Liver (tissue), 9 donors: ENCODE results near the gene ST3GAL4. TPM values are rescaled to one million over a fixed set of nuclear protein-coding genes. Genes with fewer than 3 reads are reported as not detected.

Experiments
- DNase-seq: peaks from one replicate; pipeline ENCODE4 v3.0.0-alpha.2; 2017; ENCODE audit warnings: low spot score
- H3K27ac ChIP-seq, 2 donors: one replicate each; pipeline ENCODE4 v1.7.0; 2013; ENCODE audit warnings: inconsistent platforms in 2 of 2, low read length in 2 of 2, control low read depth in 1 of 2, low read depth in 1 of 2, mild to moderate bottlenecking in 1 of 2
- H3K27me3 ChIP-seq, 4 donors: one replicate each; pipeline versions ENCODE4 v1.6.1 to v1.7.0; 2013; ENCODE audit warnings: low read length in 3 of 4, inconsistent platforms in 1 of 4, mild to moderate bottlenecking in 1 of 4, moderate library complexity in 1 of 4; ENCODE audit not compliant: control insufficient read depth in 4 of 4, insufficient read depth in 4 of 4
- H3K36me3 ChIP-seq, 4 donors: one replicate each; pipeline versions ENCODE4 v1.6.1 to v1.7.0; 2013; ENCODE audit warnings: low read length in 3 of 4, mild to moderate bottlenecking in 3 of 4, low read depth in 1 of 4, moderate library complexity in 1 of 4; ENCODE audit not compliant: control insufficient read depth in 4 of 4, insufficient read depth in 3 of 4
- H3K4me1 ChIP-seq, 4 donors: one replicate each; pipeline versions ENCODE4 v1.6.1 to v1.7.0; 2013; ENCODE audit warnings: low read length in 3 of 4, mild to moderate bottlenecking in 3 of 4, moderate library complexity in 1 of 4; ENCODE audit not compliant: control insufficient read depth in 4 of 4, insufficient read depth in 4 of 4
- H3K4me3 ChIP-seq, 3 donors: one replicate each; pipeline versions ENCODE4 v1.6.1 to v1.7.0; 2013; ENCODE audit warnings: low read length in 3 of 3, control low read depth in 1 of 3, low read depth in 1 of 3, mild to moderate bottlenecking in 1 of 3
- H3K9ac ChIP-seq, 2 donors: one replicate each; pipeline ENCODE4 v1.7.0; 2013; ENCODE audit warnings: low read length in 2 of 2, mild to moderate bottlenecking in 2 of 2, moderate library complexity in 2 of 2, control low read depth in 1 of 2, low read depth in 1 of 2
- H3K9me3 ChIP-seq, 4 donors: one replicate each; pipeline versions ENCODE4 v1.6.1 to v1.7.0; 2013; ENCODE audit warnings: low read length in 3 of 4; ENCODE audit not compliant: control insufficient read depth in 4 of 4
- ATF3 ChIP-seq: IDR thresholded peaks from 2 replicates; pipeline ENCODE4 v1.6.1; 2016; ENCODE audit warnings: antibody characterized with exemption
- CTCF ChIP-seq: fragments of 150-350 bp; IDR thresholded peaks from 2 replicates; pipeline ENCODE4 v1.5.1; 2017; ENCODE audit warnings: improper control_type of control experiment, low read depth, low read length; ENCODE audit not compliant: missing input control
- FOXA2 ChIP-seq: IDR thresholded peaks from 2 replicates; pipeline ENCODE4 v1.6.1; 2016; ENCODE audit warnings: antibody characterized with exemption
- GABPA ChIP-seq, 2 donors: IDR thresholded peaks in 1 of 2; conservative IDR thresholded peaks in 1 of 2; 2 replicates each; pipeline ENCODE4 v1.6.1; 2016; ENCODE audit warnings: antibody characterized with exemption in 2 of 2, mild to moderate bottlenecking in 1 of 2, moderate library complexity in 1 of 2
- HNF4A ChIP-seq, 2 donors: conservative IDR thresholded peaks; 2 replicates each; pipeline ENCODE4 v1.6.1; 2016; ENCODE audit warnings: antibody characterized with exemption in 2 of 2, mild to moderate bottlenecking in 2 of 2
- HNF4G ChIP-seq: IDR thresholded peaks from 2 replicates; pipeline ENCODE4 v1.6.1; 2016; ENCODE audit warnings: antibody characterized with exemption
- NR2F2 ChIP-seq: IDR thresholded peaks from 2 replicates; pipeline ENCODE4 v1.6.1; 2016; ENCODE audit warnings: antibody characterized with exemption
- RAD21 ChIP-seq, 2 donors: IDR thresholded peaks; 2 replicates each; pipeline ENCODE4 v1.6.1; 2016; ENCODE audit warnings: antibody characterized with exemption in 2 of 2, mild to moderate bottlenecking in 2 of 2
- SP1 ChIP-seq: IDR thresholded peaks from 2 replicates; pipeline ENCODE4 v1.6.1; 2018; ENCODE audit warnings: antibody characterized with exemption, mild to moderate bottlenecking
- TAF1 ChIP-seq: conservative IDR thresholded peaks from 2 replicates; pipeline ENCODE4 v1.6.1; 2016; ENCODE audit warnings: antibody characterized with exemption, mild to moderate bottlenecking
- YY1 ChIP-seq: IDR thresholded peaks from 2 replicates; pipeline ENCODE4 v1.6.1; 2016; ENCODE audit warnings: antibody characterized with exemption, mild to moderate bottlenecking
- WGBS: extraction: QIAGEN DNeasy Blood & Tissue Kit; methylation state at CpG from one replicate; pipeline ENCODE4 v1.1.7; 2013; 5-methylcytosine and 5-hydroxymethylcytosine counted together
- polyA plus RNA-seq, 2 donors: library from polyadenylated mRNA; stranded (reverse) in 1 of 2; unstranded in 1 of 2; fragments of 200-250 nt in 1 of 2; fragments of >200 nt in 1 of 2; fragmentation: Nextera tagmentation in 1 of 2; extraction: Ambion mirVana in 1 of 2; gene quantifications; one replicate each; pipeline versions ENCODE4 v1.2.1 to v1.2.3, GENCODE V29; 2013 to 2015
- total RNA-seq, 2 donors: library from RNA; depleted of rRNA; stranded (reverse); fragments of >200 nt; gene quantifications; one replicate each; pipeline ENCODE4 v1.2.3, GENCODE V29; 2014
- TF ChIP-seq, protein P1 (sequence below): IDR thresholded peaks from 2 replicates; pipeline ENCODE4 v1.6.1; 2016; ENCODE audit warnings: antibody characterized with exemption
- TF ChIP-seq, protein P2 (sequence below): IDR thresholded peaks from 2 replicates; pipeline ENCODE4 v1.6.1; 2016; ENCODE audit warnings: antibody characterized with exemption
- donor health status: healthy.
- donor health status: healthy.
- donor health status: healthy.
- donor health status: healthy.
- donor health status: healthy.

ST3GAL4 gene
- total and polyA plus RNA-seq, 4 donors: 4.5 to 18.4 (median 10.6) TPM

GRCh38 chr11:126352163-126352562, 3.3 kb upstream of the ST3GAL4 start:
- no peaks in the 10 kb centered on the region for H3K9me3 ChIP-seq
- H3K27ac ChIP-seq: no peak overlapping the region
- no peak for DNase-seq
- H3K4me3 ChIP-seq: no peak overlapping the region
- peaks cover 0 to 4% (median 2%) of the 10 kb centered on the region in 4 donors for H3K36me3 ChIP-seq
- no peak for TF ChIP-seq TAF1
- no peak for TF ChIP-seq HNF4G
- peaks cover 3 to 19% (median 10%) of the 10 kb centered on the region in 4 donors for H3K4me1 ChIP-seq
- H3K9ac ChIP-seq: no peak overlapping the region
- WGBS: 73% methylated on average over 3 of the region's 3 CpGs
- H3K27me3 ChIP-seq: no peaks in the 10 kb centered on the region

DNA sequence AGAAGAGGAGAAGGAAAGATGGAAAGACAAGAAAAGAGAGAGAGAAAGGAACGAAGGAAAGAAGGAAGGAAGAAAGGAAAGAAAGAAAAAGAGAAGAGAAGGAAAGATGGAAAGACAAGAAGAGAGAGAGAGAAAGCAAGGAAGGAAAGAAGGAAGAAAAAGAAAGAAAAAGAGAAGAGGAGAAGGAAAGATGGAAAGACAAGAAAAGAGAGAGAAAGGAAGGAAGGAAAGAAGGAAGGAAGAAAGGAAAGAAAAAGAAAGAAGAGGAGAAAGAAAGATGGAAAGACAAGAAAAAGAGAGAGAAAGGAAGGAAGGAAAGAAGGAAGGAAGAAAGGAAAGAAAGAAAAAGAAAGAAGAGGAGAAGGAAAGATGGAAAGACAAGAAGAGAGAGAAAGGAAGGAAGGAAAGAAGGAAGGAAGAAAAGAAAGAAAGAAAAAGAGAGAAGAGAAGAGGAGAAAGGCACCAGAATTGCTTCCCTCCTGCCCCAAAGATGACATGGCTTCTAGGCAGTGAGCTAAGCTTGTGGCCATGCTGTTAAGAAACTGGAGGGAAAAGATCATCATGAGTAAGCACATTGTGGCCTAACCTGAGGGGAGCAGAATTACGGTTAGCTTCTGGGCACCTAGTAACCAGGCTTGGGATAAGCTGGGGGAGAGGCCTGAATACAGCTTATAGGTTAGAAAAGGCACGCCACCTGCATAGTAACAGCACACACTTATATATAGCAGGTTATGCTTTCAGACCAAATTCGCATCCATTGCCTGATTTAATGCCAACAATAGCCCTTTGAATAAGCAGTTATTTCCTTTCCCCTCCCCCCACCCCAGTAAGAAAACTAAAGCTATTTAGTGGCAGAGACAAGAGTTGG, 2.3 kb upstream of the ST3GAL4 start:
- DNase-seq: no peak
- H3K4me3 ChIP-seq: no peak overlapping the region
- no peaks in the 10 kb centered on the region for H3K27me3 ChIP-seq
- no peak overlapping the region for H3K9ac ChIP-seq
- no peak overlapping the region for H3K27ac ChIP-seq
- H3K36me3 ChIP-seq: peaks cover 0 to under 1% (median 0%) of the 10 kb centered on the region in 4 donors
- H3K4me1 ChIP-seq: peaks cover 3 to 23% (median 16%) of the 10 kb centered on the region in 4 donors
- WGBS: 84% methylated on average over 4 of the region's 4 CpGs
- no peaks in the 10 kb centered on the region for H3K9me3 ChIP-seq
- TF ChIP-seq, protein P1, sequence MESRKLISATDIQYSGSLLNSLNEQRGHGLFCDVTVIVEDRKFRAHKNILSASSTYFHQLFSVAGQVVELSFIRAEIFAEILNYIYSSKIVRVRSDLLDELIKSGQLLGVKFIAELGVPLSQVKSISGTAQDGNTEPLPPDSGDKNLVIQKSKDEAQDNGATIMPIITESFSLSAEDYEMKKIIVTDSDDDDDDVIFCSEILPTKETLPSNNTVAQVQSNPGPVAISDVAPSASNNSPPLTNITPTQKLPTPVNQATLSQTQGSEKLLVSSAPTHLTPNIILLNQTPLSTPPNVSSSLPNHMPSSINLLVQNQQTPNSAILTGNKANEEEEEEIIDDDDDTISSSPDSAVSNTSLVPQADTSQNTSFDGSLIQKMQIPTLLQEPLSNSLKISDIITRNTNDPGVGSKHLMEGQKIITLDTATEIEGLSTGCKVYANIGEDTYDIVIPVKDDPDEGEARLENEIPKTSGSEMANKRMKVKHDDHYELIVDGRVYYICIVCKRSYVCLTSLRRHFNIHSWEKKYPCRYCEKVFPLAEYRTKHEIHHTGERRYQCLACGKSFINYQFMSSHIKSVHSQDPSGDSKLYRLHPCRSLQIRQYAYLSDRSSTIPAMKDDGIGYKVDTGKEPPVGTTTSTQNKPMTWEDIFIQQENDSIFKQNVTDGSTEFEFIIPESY: no peak
- no peak for TF ChIP-seq GABPA (IDR thresholded peaks at IDR 0.05 in 1 of 2, conservative IDR thresholded peaks at IDR 0.05 in 1 of 2)
- TF ChIP-seq YY1: no peak
- no peak for TF ChIP-seq RAD21 (IDR thresholded peaks at IDR 0.05)
- TF ChIP-seq, protein P2, sequence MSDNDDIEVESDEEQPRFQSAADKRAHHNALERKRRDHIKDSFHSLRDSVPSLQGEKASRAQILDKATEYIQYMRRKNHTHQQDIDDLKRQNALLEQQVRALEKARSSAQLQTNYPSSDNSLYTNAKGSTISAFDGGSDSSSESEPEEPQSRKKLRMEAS: no peak
- no peak for TF ChIP-seq HNF4G
- TF ChIP-seq HNF4A (conservative IDR thresholded peaks at IDR 0.05): no peak
- no peak for TF ChIP-seq TAF1
- TF ChIP-seq ATF3: no peak
- no peak for TF ChIP-seq FOXA2
- TF ChIP-seq CTCF: no peak
- TF ChIP-seq SP1: no peak
- TF ChIP-seq NR2F2: no peak
